Measurements from ENCODE around the gene MT1G. TPM values are rescaled to one million over a fixed set of nuclear protein-coding genes. Genes with fewer than 3 reads are reported as not detected.

MT1G gene
- total and polyA plus RNA-seq, 9 of the 15 experiments (the other 6 are each of a cell fraction or from before 2014, with no cell fraction given), result 0.28 to 1.7 (median 0.69) TPM; not detected in 4

- in situ Hi-C loops (cut with MboI) (no loop called here), intact Hi-C loops (cut with micrococcal nuclease) (no loop called here)
- ATAC-seq, result no peak
- H3K9me1 ChIP-seq (ENCODE audit: control insufficient read depth, insufficient read depth, low read length), result no peaks in the 10 kb centered on the region
- no peaks in the 10 kb centered on the region for H3K9me3 ChIP-seq (replicated peaks; ENCODE audit: control insufficient read depth, insufficient read depth, low read depth, low read length)
- H2AFZ ChIP-seq (ENCODE audit: low read depth, low read length), result no peak overlapping the region
- FAIRE-seq, result no peak
- no peak overlapping the region for H3K4me2 ChIP-seq (ENCODE audit: insufficient read depth, low read length)
- POLR2A ChIA-PET, result interaction anchor here (0.6 to 0.7 kb wide), 3 partner anchors 10 to 159 kb away, joined by 3 to 4 read pairs (median 3); no protein-coding TSS in a partner anchor
- H3K4me3 ChIP-seq, result no peak overlapping the region
- WGBS (ENCODE audit: insufficient coverage, low coverage, missing lambda C conversion rate), result 1% methylated on average over 5 of the region's 5 CpGs
- no peak overlapping the region for H3K27ac ChIP-seq (ENCODE audit: extremely low read depth, low read depth, low read length)
- BruUV-seq (replicated peaks), result no TSS peak
- H3K79me2 ChIP-seq (ENCODE audit: control insufficient read depth, insufficient read depth, low read length), result no peaks in the 10 kb centered on the region
- no peak for TF ChIP-seq DEAF1 (CRISPR knock-in tag; IDR thresholded peaks at IDR 0.05)
- TF ChIP-seq ZNF445 (CRISPR knock-in tag; IDR thresholded peaks at IDR 0.05; ENCODE audit: low read depth), result no peak
- TF ChIP-seq TRIM25 (IDR thresholded peaks at IDR 0.05; ENCODE audit: borderline replicate concordance), result no peak
- no peaks in the 10 kb centered on the region for H4K20me1 ChIP-seq (replicated peaks; ENCODE audit: control insufficient read depth, insufficient read depth, low read length)
- no peaks in the 10 kb centered on the region for H3K36me3 ChIP-seq (ENCODE audit: control insufficient read depth, insufficient read depth, low read length)
- CTCF ChIA-PET (ENCODE audit: low intra/inter-chr PET ratio), result no interaction called here
- peaks cover 0 to 25% of the 10 kb centered on the region in 2 experiments; a peak in 2 of 5 replicates for H3K27me3 ChIP-seq (ENCODE audit: control insufficient read depth in 2 of 2, insufficient read depth in 2 of 2, low read length in 2 of 2)
- H3K9ac ChIP-seq (ENCODE audit: insufficient read depth in 1 of 2, low read depth in 2 of 2, low read length in 2 of 2), result no peak overlapping the region
- no peaks in the 10 kb centered on the region for H3K4me1 ChIP-seq (replicated peaks in 1 of 2; ENCODE audit: control insufficient read depth in 2 of 2, insufficient read depth in 2 of 2, low read length in 2 of 2)
- no peak for DNase-seq (ENCODE audit: extremely low read depth in 1 of 4, low spot score in 3 of 4)
Observed at GRCh38 chr16:56697456-56698155, 29.7 kb upstream of the MT1G start.

All from K562 (cell line).